ENCODE results near the gene SERPINA12.
A peak's percentile ranks its signal among the peaks of the same experiment; 100 is the strongest.
"Not testable (repeated sequence)": the region's sequence is repeated elsewhere in the genome, so short reads cannot be mapped to it uniquely, and the experiment has no call there.

SERPINA12 gene

DNA sequence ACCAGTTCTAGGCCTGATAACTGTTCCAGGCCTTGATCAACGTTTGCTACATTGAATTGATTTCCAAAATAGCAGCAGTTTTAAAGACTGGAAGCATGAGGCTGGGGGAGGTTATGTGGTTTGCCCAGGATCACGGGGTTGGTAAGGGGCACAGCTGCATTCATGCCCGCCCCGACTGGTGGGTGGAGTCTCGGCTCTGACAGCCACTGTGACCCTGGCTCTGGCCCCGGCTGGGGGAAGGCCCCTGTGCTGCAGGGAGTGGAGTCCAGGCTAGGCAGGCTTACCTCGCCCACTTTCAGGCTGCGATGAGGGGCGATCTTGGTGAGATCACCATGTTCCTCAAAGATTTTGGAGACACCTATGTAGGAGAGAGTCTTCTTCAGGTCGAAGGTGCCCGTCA is 19.9 kb downstream of the SERPINA12 start:
- peak; percentile 42 for DNase-seq (ENCODE audit: low spot score)

GRCh38 chr14:94486883-94487282 is 22.4 kb downstream of the SERPINA12 start:
- no peak for DNase-seq (ENCODE audit: low spot score)

DNA sequence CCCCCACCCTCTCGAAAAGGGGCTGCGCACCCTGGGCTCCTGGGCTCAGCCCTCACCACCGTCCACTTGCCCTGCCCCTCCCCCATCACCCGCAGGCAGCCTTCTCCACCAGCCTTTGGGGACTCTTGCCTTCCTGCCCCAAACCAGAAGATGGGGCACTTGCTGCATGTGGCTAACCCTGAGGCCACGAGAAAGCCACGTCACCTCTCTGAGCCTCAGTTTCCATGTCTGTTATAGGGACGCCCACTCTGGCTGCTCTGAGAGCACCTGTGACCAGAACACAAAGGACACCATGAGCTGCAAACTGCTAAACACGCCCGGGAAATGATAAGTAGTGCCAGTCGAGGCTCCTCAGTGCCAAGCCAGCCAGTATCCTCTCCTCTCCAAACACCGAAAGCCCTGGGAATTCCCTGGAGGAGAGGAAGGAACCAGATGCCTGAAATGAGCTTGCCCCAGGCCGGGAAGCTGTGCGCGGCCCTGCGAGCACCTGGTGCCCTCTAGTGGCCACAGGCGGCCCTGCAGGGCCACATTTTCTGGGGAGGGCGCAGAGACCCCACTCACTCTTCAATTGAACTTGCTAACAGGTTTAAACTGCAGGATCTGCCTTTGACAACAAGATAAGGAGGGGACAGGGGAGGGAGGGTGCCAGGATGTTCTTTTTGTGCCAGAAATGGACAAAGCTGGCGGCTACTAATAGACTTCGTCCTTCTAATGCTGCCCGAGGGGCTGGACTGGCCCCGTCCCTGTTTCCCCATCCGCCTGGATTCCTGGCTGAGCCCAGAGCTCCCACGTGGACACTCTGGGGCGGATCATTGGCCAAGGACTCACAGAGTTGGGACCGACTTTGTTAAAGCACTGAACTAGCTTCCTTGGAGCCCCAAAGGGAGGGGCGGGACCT is 23.1 kb downstream of the SERPINA12 start:
- peak; percentile 66 for DNase-seq (ENCODE audit: low spot score)

GRCh38 chr14:94484481-94484880 is 24.8 kb downstream of the SERPINA12 start:
- DNase-seq (ENCODE audit: low spot score): no peak

DNA sequence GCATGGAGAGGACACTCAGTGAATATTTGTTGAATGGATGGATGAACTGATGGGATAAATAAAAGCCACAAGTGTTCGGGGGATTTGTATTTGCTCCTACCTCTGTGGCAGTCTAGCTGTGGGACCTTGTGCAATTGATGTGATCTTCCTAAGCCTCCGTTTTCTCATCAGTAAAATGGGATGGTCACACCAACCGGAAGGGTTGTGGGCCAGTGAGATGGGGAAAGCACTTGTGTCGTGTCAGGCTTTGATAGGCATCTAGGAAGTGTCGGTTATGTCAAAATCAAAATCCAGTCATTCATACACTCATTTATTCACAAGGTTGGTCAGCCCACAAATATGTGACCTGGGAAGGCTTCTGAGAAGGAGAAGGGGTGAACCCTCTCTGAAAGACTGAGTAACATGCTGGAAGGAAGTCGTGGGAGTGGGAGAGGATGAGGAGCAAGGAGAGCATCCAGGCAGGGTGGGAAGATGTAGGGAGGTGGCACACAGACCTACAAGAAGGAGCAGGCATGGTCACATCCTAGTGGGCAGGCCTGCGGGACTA is 25.5 kb downstream of the SERPINA12 start:
- DNase-seq (ENCODE audit: low spot score): no peak

- DNase-seq (ENCODE audit: low spot score): peak; percentile 57
Observed at GRCh38 chr14:94483071-94483451, 26.2 kb downstream of the SERPINA12 start.

DNA sequence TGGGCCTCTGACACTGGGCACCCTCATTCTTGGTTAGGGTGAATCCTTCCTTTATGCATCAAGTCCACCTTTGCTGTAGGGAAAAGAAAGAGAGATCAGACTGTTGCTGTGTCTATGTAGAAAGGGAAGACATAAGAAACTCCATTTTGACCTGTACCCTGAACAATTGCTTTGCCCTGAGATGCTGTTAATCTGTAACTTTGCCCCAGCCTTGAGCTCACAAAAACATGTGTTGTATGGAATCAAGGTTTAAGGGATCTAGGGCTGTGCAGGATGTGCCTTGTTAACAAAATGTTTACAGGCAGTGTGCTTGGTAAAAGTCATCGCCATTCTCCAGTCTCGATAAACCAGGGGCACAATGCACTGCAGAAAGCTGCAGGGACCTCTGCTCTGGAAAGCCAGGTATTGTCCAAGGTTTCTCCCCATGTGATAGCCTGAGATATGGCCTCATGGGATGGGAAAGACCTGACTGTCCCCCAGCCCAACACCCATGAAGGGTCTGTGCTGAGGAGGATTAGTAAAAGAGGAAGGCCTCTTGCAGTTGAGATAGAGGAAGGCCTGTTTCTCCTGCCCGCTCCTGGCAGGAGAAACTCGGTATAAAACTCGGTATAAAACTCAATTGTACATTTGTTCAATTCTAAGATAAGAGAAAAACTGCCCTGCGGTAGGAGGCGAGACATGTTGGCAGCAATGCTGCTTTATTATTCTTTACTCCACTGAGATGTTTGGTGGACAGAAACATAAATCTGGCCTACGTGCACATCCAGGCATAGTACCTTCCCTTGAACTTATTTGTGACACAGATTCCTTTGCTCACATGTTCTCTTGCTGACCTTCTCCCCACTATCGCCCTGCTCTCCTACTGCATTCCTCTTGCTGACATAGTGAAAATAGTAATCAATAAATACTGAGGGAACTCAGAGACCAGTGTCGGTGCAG is 26.9 kb downstream of the SERPINA12 start:
- DNase-seq (ENCODE audit: low spot score): not testable (repeated sequence)

DNA sequence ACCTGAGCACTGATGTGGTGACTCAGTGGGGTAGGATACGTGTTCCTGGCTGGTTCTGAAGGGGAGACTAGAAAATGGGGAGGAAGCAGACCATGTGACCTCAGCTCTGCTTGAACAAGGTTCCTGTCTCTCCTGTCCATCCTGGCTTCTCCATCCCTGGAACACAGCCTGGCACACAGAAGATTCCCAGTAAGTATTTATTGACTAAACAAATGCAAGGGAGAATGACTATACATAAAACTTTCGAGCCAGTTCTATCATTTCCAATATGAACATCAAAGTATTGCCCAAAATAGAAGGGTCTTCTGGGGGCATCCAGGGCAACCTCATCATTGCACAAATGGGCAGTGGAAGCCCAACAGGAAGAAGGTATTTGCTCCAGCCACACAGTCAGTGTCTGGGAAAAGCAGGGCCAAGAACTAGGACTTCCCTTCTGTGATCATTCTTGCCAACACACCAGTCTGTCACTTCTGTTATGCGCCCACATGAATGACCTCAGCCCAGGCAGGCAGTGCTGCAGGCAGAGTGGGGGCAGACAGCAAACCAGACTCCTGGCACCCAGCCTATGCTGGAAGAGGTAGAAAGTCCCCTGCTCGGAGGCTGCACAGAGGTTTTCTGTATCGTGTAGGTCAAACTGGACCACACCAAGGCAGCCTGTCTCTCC is 27.7 kb downstream of the SERPINA12 start:
- DNase-seq (ENCODE audit: low spot score): no peak

DNA sequence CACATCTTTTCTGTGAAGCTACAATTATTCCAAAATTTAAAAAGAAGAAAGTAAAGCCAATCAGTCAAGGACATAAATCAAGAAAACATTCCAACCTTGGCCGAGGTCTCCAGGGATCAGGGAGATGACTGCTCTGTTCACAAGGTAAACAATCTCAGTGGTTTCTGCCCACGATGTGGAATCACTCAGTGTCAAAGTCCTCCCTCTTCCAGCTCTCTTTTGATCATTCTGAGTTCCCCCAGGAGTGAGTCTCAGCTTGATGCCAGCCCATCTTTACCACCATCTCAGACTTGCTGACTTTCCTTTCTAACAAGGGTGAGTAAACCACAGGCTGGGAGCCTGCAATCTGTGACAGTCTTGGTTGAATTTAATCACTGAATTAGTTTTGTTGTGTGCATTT is 28.5 kb downstream of the SERPINA12 start:
- DNase-seq (ENCODE audit: low spot score): no peak

DNA sequence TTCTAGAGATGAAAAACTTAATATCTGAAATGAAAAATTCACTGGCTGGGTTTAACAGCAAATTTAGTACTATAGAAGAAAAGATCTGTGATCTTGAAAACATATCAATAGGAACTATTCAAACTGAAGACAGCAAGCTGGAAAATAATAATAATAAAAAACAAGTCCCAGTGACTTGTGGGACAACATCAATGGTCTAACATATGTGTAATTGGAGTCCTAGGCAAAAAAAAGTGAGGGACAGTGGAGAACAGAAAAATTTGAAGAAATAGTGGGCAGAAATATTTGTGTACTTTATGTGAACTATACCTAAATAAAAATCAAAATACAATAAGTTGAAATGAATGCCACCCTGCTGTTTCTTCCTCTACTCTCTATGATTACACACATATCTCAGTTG is 30.8 kb downstream of the SERPINA12 start:
- DNase-seq (ENCODE audit: low spot score): no peak

GRCh38 chr14:94476023-94476422 is 33.2 kb downstream of the SERPINA12 start, which contains the start of gene SERPINA9:
TSS of gene SERPINA9 (minus strand) at chr14:94476197. CDS start at chr14:94469840, 6,357 bp downstream.
- peak; percentile 66 for DNase-seq (ENCODE audit: low spot score)

GRCh38 chr14:94474581-94475031 is 34.7 kb downstream of the SERPINA12 start:
- no peak for DNase-seq (ENCODE audit: low spot score)

DNA sequence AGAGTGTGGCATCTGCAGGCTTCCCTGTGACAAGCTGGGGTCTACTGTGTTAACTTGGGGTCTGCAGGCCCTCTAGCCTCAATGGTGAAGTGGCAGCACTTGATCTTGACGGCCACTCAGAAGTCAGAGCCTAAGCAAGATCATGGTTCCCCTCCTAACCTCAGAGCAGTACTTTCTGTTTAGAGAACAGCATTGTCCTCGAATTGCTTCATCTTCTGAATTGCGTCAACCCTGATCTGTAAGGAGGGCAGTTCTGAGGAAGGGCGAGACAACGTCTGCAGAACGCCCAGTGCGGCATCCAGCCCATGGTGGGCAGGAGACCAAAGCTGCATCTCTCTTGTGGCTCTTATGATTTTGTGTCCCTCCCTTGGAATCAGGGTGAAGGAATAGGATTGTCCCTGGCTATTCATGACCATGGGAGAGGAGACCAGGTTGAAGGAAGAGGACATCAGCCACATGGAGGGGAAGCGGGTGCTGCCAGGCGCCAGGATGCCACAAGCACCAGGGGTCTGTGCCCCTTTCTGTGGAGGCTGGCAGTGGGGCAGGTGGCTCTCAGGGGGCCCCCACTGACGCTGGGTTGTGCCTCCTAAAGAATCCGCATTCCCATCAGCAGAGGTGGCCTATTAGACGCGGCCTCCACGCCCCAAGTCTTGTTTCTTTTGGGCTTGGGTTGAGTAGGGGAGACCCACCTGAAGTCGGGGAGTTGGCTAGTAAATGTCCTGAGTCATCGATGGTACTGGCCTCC is 35.4 kb downstream of the SERPINA12 start:
- DNase-seq (ENCODE audit: low spot score): no peak

GRCh38 chr14:94472842-94473241 is 36.4 kb downstream of the SERPINA12 start:
- peak; percentile 66 for DNase-seq (ENCODE audit: low spot score)

GRCh38 chr14:94471045-94471444 is 38.2 kb downstream of the SERPINA12 start:
- DNase-seq (ENCODE audit: low spot score): no peak

GRCh38 chr14:94470311-94470710 is 39.0 kb downstream of the SERPINA12 start:
- DNase-seq (ENCODE audit: low spot score): no peak

- no peak for DNase-seq (ENCODE audit: low spot score)
Observed at GRCh38 chr14:94469261-94469660, 40.0 kb downstream of the SERPINA12 start.

DNA sequence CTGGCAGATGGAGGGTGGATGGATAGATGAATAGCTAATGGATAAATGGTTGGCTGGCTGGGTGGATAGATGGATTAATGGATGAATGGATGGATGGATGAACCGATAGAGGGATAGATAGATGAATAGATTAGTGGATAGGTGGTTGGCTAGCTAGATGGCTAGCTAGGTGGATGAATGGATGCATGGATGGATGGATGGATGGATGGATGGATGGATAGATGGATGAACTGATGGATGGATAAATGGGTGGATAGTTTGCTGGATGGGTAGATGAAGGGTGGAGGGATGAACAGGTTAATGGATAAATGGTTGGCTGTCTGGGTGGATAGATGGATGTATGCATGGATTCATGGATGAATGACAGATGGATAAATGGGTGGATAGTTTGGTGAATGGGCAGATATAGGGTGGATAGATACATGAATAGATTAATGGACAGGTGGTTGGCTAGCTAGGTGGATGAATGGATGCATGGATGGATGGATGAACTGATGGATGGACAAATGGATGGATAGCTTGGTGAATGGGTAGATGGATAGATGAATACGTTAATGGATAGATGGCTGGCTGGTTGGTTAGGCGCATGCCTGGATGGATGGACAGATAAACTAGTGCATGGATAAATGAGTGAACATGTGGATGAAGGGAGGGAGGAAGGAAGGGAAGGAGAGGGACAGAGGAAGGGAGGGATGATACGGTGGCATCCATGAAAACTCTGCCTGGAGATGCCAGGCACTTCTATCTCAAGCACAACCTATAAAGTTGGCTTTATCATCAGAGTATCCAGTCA is 41.3 kb downstream of the SERPINA12 start:
- DNase-seq (ENCODE audit: low spot score): no peak

DNA sequence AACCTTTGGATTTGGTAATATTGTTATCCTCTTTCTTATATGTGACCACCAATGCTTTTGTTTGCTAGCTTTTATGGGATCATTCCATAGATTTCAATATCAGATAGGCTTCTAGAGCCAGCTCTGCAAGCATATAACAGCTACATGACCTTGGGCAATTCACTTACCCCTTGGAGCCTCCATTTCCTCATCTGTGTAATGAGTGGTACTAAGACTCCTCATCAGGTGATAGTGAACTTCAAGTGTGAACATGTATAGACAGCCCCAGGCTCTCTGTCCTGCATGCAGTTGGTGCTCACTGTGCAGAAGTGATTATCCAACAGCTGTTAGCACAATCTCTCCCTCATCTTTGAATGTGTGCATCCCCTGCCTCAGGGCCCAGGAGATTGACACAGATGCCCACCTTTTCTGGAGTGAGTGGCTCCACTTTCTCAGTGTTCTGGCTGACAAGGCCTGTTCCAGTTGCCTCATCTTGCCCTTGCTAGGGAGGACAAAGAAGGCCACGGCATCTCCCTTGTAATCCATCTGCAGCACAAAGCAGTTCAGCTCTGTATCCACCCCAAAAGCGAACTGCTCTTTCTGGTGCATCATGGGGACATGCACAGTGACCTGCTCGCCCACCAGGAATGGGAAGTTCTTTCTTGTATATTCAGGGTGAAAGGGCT is 42.4 kb downstream of the SERPINA12 start:
- no peak for DNase-seq (ENCODE audit: low spot score)

DNA sequence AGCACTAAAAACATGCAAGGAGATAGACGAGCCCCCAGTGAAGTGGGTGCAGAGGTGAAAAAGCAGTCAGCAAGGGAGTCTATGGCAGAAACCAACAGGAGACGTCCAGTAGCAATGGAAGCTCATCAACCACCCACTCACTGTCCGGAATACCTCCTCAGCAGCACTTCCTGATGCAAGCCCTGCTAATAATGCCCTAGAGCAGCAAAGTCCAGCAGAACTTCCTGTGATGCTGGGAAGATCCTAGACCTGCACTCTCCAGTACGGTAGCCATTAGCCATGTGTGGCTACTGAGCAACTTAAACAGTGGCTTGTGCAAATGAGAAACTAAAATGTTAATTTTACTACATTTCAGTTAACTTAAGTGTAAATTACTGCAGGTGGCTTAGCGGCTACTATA is 44.2 kb downstream of the SERPINA12 start:
- no peak for DNase-seq (ENCODE audit: low spot score)
